Hepatocyte (in vitro differentiated cells): ENCODE data around the gene NR2F2. TPM values are rescaled to one million over a fixed set of nuclear protein-coding genes. Genes with fewer than 3 reads are reported as not detected.
A peak's percentile ranks its signal among the peaks of the same experiment; 100 is the strongest.

ENCODE experiments used
- DNase-seq: peaks from one replicate; pipeline ENCODE4 v3.0.0-alpha.2; 2016; ENCODE audit warnings: low spot score
- H2AFZ ChIP-seq: fragments of 200-600 bp; sonication (generic); 2 replicates; pipeline ENCODE4 v1.6.0; 2016; ENCODE audit warnings: antibody characterized with exemption, mild to moderate bottlenecking
- H3K27ac ChIP-seq: fragments of 200-600 bp; sonication (generic); 2 replicates; pipeline ENCODE4 v1.5.1; 2016; ENCODE audit warnings: mild to moderate bottlenecking
- H3K27me3 ChIP-seq: fragments of 200-600 bp; sonication (generic); 2 replicates; pipeline ENCODE4 v1.6.1; 2016
- H3K36me3 ChIP-seq: fragments of 200-600 bp; sonication (generic); replicated peaks from 2 replicates; pipeline ENCODE4 v1.5.1; 2016; ENCODE audit warnings: low read depth; ENCODE audit not compliant: insufficient read depth
- H3K4me1 ChIP-seq: fragments of 200-600 bp; sonication (generic); 2 replicates; pipeline ENCODE4 v1.5.1; 2016; ENCODE audit warnings: mild to moderate bottlenecking, moderate library complexity; ENCODE audit not compliant: insufficient read depth
- H3K4me2 ChIP-seq: fragments of 200-600 bp; sonication (generic); 2 replicates; pipeline ENCODE4 v1.6.0; 2016
- H3K4me3 ChIP-seq: fragments of 200-600 bp; sonication (generic); 2 replicates; pipeline ENCODE4 v1.5.1; 2016; ENCODE audit warnings: mild to moderate bottlenecking
- H3K79me2 ChIP-seq: fragments of 200-600 bp; sonication (generic); 2 replicates; pipeline ENCODE4 v1.6.0; 2017; ENCODE audit warnings: mild to moderate bottlenecking
- H3K9me2 ChIP-seq: fragments of 200-600 bp; sonication (generic); replicated peaks from 2 replicates; pipeline ENCODE4 v1.6.0; 2017; ENCODE audit warnings: mild to moderate bottlenecking; ENCODE audit not compliant: insufficient read depth
- H3K9me3 ChIP-seq: fragments of 200-600 bp; sonication (generic); 2 replicates; pipeline ENCODE4 v1.5.1; 2016; ENCODE audit warnings: low read depth, mild to moderate bottlenecking
- H4K20me1 ChIP-seq: fragments of 200-600 bp; sonication (generic); 2 replicates; pipeline ENCODE4 v1.6.0; 2016; ENCODE audit warnings: mild to moderate bottlenecking; ENCODE audit not compliant: insufficient read depth, poor library complexity, severe bottlenecking
- CTCF ChIP-seq: fragments of 200-600 bp; sonication (generic); IDR thresholded peaks from 2 replicates; pipeline ENCODE4 v1.5.1; 2016; ENCODE audit warnings: antibody characterized with exemption, mild to moderate bottlenecking; ENCODE audit not compliant: poor library complexity
- EZH2 ChIP-seq: fragments of 200-600 bp; sonication (generic); IDR thresholded peaks from 2 replicates; pipeline ENCODE4 v1.6.1; 2016; ENCODE audit warnings: antibody characterized with exemption, mild to moderate bottlenecking, borderline replicate concordance
- EZH2phosphoT487 ChIP-seq: fragments of 200-600 bp; sonication (generic); IDR thresholded peaks from one replicate; pipeline ENCODE4 v1.6.1; 2018; ENCODE audit warnings: antibody characterized with exemption, mild to moderate bottlenecking, low read depth, moderate library complexity; ENCODE audit not compliant: unreplicated experiment, severe bottlenecking
- WGBS: methylation state at CpG from one replicate; pipeline ENCODE4 v1.1.6; 2016; ENCODE audit warnings: low lambda C conversion rate; ENCODE audit errors: missing lambda C conversion rate; 5-methylcytosine and 5-hydroxymethylcytosine counted together
- polyA plus RNA-seq: library from polyadenylated mRNA; unstranded; fragments of >200 nt; fragmentation: Nextera tagmentation; extraction: Ambion mirVana; gene quantifications from 2 replicates; pipeline ENCODE4 v1.2.1, GENCODE V29; 2016
- total RNA-seq: library from RNA; depleted of rRNA; stranded (reverse); fragments of >200 nt; gene quantifications from 2 replicates; pipeline ENCODE4 v1.2.3, GENCODE V29; 2014

The NR2F2 gene
- total and polyA plus RNA-seq, 2 experiments from 2014 or later: 23.0 to 27.9 TPM

GRCh38 chr15:96354731-96355567 is 24.4 kb downstream of the NR2F2 start:
- TF ChIP-seq CTCF (no peak), EZH2 (peak; percentile 85)
- H2AFZ ChIP-seq: peak overlapping the region; percentile 56
- H3K79me2 ChIP-seq: peaks cover 6% of the 10 kb centered on the region
- H3K36me3 ChIP-seq: no peaks in the 10 kb centered on the region
- no peaks in the 10 kb centered on the region for H3K9me3 ChIP-seq
- whole genome bisulfite sequencing: 17% methylated on average over 14 of the region's 15 CpGs
- H3K27ac ChIP-seq: no peak overlapping the region
- H4K20me1 ChIP-seq: peaks cover 29% of the 10 kb centered on the region
- peak; percentile 57 for DNase-seq
- peaks cover 90% of the 10 kb centered on the region for H3K27me3 ChIP-seq
- peak overlapping the region; percentile 98 for H3K4me2 ChIP-seq
- peaks cover 9% of the 10 kb centered on the region for H3K4me1 ChIP-seq
- no peaks in the 10 kb centered on the region for H3K9me2 ChIP-seq
- no peak overlapping the region for H3K4me3 ChIP-seq

GRCh38 chr15:96355568-96356187 is 25.2 kb downstream of the NR2F2 start:
- Histone ChIP-seq H3K4me3 (no peak overlapping the region), H4K20me1 (peaks cover 25% of the 10 kb centered on the region), H2AFZ (no peak overlapping the region), H3K4me2 (no peak overlapping the region), H3K4me1 (peaks cover 16% of the 10 kb centered on the region), H3K27me3 (peaks cover 90% of the 10 kb centered on the region), H3K9me2 (no peaks in the 10 kb centered on the region), H3K79me2 (no peaks in the 10 kb centered on the region), H3K9me3 (no peaks in the 10 kb centered on the region), H3K27ac (no peak overlapping the region), H3K36me3 (no peaks in the 10 kb centered on the region)
- 38% methylated on average over 7 of the region's 7 CpGs for WGBS
- DNase-seq: no peak
- TF ChIP-seq EZH2phosphoT487 (no peak), EZH2 (no peak), CTCF (no peak)

GRCh38 chr15:96356494-96357455 is 26.3 kb downstream of the NR2F2 start:
- Histone ChIP-seq H3K27me3 (peaks cover 94% of the 10 kb centered on the region), H3K9me2 (no peaks in the 10 kb centered on the region), H3K4me3 (peak overlapping the region; percentile 45), H3K36me3 (no peaks in the 10 kb centered on the region), H3K4me2 (peak overlapping the region; percentile 91), H4K20me1 (peaks cover 24% of the 10 kb centered on the region), H2AFZ (peak overlapping the region; percentile 16), H3K4me1 (peaks cover 19% of the 10 kb centered on the region), H3K27ac (no peak overlapping the region), H3K9me3 (no peaks in the 10 kb centered on the region), H3K79me2 (no peaks in the 10 kb centered on the region)
- 2% methylated on average over 56 of the region's 67 CpGs for WGBS
- peak; percentile 83 for DNase-seq
- TF ChIP-seq EZH2 (no peak), CTCF (peak; percentile 99)
